ENCODE measurements around the gene AMMECR1.

The AMMECR1 gene

GRCh38 chrX:110212299-110212698, 105.6 kb downstream of the AMMECR1 start:
- no peak for DNase-seq (ENCODE audit: low spot score)

- no peak for DNase-seq (ENCODE audit: low spot score)
Observed at GRCh38 chrX:110211340-110211739, 106.5 kb downstream of the AMMECR1 start.

- no peak for DNase-seq (ENCODE audit: low spot score)
Observed at GRCh38 chrX:110210417-110211139, 107.3 kb downstream of the AMMECR1 start.

- no peak for DNase-seq (ENCODE audit: low spot score)
Observed at GRCh38 chrX:110208092-110208491, 109.8 kb downstream of the AMMECR1 start.

GRCh38 chrX:110204986-110205385, 112.9 kb downstream of the AMMECR1 start:
- no peak for DNase-seq (ENCODE audit: low spot score)

GRCh38 chrX:110201799-110202198, 116.1 kb downstream of the AMMECR1 start:
- no peak for DNase-seq (ENCODE audit: low spot score)

- no peak for DNase-seq (ENCODE audit: low spot score)
Observed at GRCh38 chrX:110194977-110195376, 122.9 kb downstream of the AMMECR1 start.

GRCh38 chrX:110192516-110192915, 125.4 kb downstream of the AMMECR1 start:
- no peak for DNase-seq (ENCODE audit: low spot score)

GRCh38 chrX:110188701-110189558, 129.0 kb downstream of the AMMECR1 start:
- no peak for DNase-seq (ENCODE audit: low spot score)

GRCh38 chrX:110183314-110183713, 134.6 kb downstream of the AMMECR1 start:
- DNase-seq (ENCODE audit: low spot score), result no peak

- DNase-seq (ENCODE audit: low spot score), result no peak
Observed at GRCh38 chrX:110182865-110183264, 135.0 kb downstream of the AMMECR1 start.

GRCh38 chrX:110182362-110182761, 135.5 kb downstream of the AMMECR1 start:
- no peak for DNase-seq (ENCODE audit: low spot score)

- DNase-seq (ENCODE audit: low spot score), result no peak
Observed at GRCh38 chrX:110181459-110182137, 136.3 kb downstream of the AMMECR1 start.

GRCh38 chrX:110180928-110181310, 137.0 kb downstream of the AMMECR1 start:
- DNase-seq (ENCODE audit: low spot score), result no peak

GRCh38 chrX:110180176-110180927, 137.5 kb downstream of the AMMECR1 start:
- DNase-seq (ENCODE audit: low spot score), result no peak

GRCh38 chrX:110178179-110178865, 139.6 kb downstream of the AMMECR1 start:
- no peak for DNase-seq (ENCODE audit: low spot score)

GRCh38 chrX:110175696-110176095, 142.2 kb downstream of the AMMECR1 start:
- no peak for DNase-seq (ENCODE audit: low spot score)

GRCh38 chrX:110175146-110175545, 142.7 kb downstream of the AMMECR1 start:
- DNase-seq (ENCODE audit: low spot score), result no peak

- no peak for DNase-seq (ENCODE audit: low spot score)
Observed at GRCh38 chrX:110173192-110174175, 144.4 kb downstream of the AMMECR1 start.

- DNase-seq (ENCODE audit: low spot score), result no peak
Observed at GRCh38 chrX:110172215-110172614, 145.7 kb downstream of the AMMECR1 start.
